ENCODE results near the gene TBC1D2B. TPM values are rescaled to one million over a fixed set of nuclear protein-coding genes. Genes with fewer than 3 reads are reported as not detected.

Gene TBC1D2B
- total RNA-seq, 1 experiment from 2014 or later: 18.3 TPM

- TF ChIP-seq HMGXB4 (CRISPR knock-in tag; IDR thresholded peaks at IDR 0.05): no peak
- no peak for TF ChIP-seq JAZF1 (CRISPR knock-in tag; IDR thresholded peaks at IDR 0.05)
- no peak for TF ChIP-seq ARID4B (CRISPR knock-in tag; IDR thresholded peaks at IDR 0.05; ENCODE audit: borderline replicate concordance)
Observed at GRCh38 chr15:78007964-78008886, 69.3 kb downstream of the TBC1D2B start (continued).

GRCh38 chr15:78007211-78007931 is 70.1 kb downstream of the TBC1D2B start:
- no peak for DNase-seq (ENCODE audit: low spot score)
- ChIA-PET POLR2A (no interaction called here), CTCF (interaction anchor here (0.5 to 4.9 kb wide), 6 partner anchors 40 to 189 kb away, joined by 3 to 34 read pairs (median 4); no protein-coding TSS in a partner anchor)
- H3K27me3 Mint-ChIP-seq (ENCODE audit: low read depth): no peaks in the 10 kb centered on the region
- H3K36me3 Mint-ChIP-seq: peaks cover 13% of the 10 kb centered on the region
- TF ChIP-seq IRF1 (CRISPR knock-in tag; IDR thresholded peaks at IDR 0.05): no peak
- no peak for TF ChIP-seq ZSCAN18 (CRISPR knock-in tag; IDR thresholded peaks at IDR 0.05)
- TF ChIP-seq E2F5 (CRISPR knock-in tag; IDR thresholded peaks at IDR 0.05): no peak
- TF ChIP-seq HMGA2 (CRISPR knock-in tag; IDR thresholded peaks at IDR 0.05): no peak
- TF ChIP-seq TEAD1 (CRISPR knock-in tag; IDR thresholded peaks at IDR 0.05): no peak
- TF ChIP-seq NR2C2 (CRISPR knock-in tag; IDR thresholded peaks at IDR 0.05): no peak
- no peak for TF ChIP-seq GTF2I (CRISPR knock-in tag; conservative IDR thresholded peaks at IDR 0.05)
- TF ChIP-seq ZNF232 (CRISPR knock-in tag; IDR thresholded peaks at IDR 0.05): no peak
- TF ChIP-seq TCF7 (CRISPR knock-in tag; IDR thresholded peaks at IDR 0.05; ENCODE audit: low read depth): no peak
- no peak for TF ChIP-seq NFE2L1 (CRISPR knock-in tag; IDR thresholded peaks at IDR 0.05)
- TF ChIP-seq ZNF138 (CRISPR knock-in tag; conservative IDR thresholded peaks at IDR 0.05): no peak
- TF ChIP-seq OVOL2 (CRISPR knock-in tag; IDR thresholded peaks at IDR 0.05; ENCODE audit: borderline replicate concordance): no peak
- H3K9me3 Mint-ChIP-seq: no peaks in the 10 kb centered on the region
- H3K4me3 Mint-ChIP-seq: no peak overlapping the region
- ATAC-seq: no peak
- peaks cover 13% of the 10 kb centered on the region for H3K4me1 Mint-ChIP-seq
- H3K27ac Mint-ChIP-seq: no peak overlapping the region; the same call in 1 of the 2 replicates

All from WTC11 (cell line).